Liver (tissue), 9 donors: ENCODE data around the gene APOL3. TPM values are rescaled to one million over a fixed set of nuclear protein-coding genes. Genes with fewer than 3 reads are reported as not detected.

ENCODE experiments used
- DNase-seq: peaks from one replicate; pipeline ENCODE4 v3.0.0-alpha.2; 2017; ENCODE audit warnings: low spot score
- H3K27ac ChIP-seq, 2 donors: one replicate each; pipeline ENCODE4 v1.7.0; 2013; ENCODE audit warnings: inconsistent platforms in 2 of 2, low read length in 2 of 2, control low read depth in 1 of 2, low read depth in 1 of 2, mild to moderate bottlenecking in 1 of 2
- H3K27me3 ChIP-seq, 4 donors: one replicate each; pipeline versions ENCODE4 v1.6.1 to v1.7.0; 2013; ENCODE audit warnings: low read length in 3 of 4, inconsistent platforms in 1 of 4, mild to moderate bottlenecking in 1 of 4, moderate library complexity in 1 of 4; ENCODE audit not compliant: control insufficient read depth in 4 of 4, insufficient read depth in 4 of 4
- H3K36me3 ChIP-seq, 4 donors: one replicate each; pipeline versions ENCODE4 v1.6.1 to v1.7.0; 2013; ENCODE audit warnings: low read length in 3 of 4, mild to moderate bottlenecking in 3 of 4, low read depth in 1 of 4, moderate library complexity in 1 of 4; ENCODE audit not compliant: control insufficient read depth in 4 of 4, insufficient read depth in 3 of 4
- H3K4me1 ChIP-seq, 4 donors: one replicate each; pipeline versions ENCODE4 v1.6.1 to v1.7.0; 2013; ENCODE audit warnings: low read length in 3 of 4, mild to moderate bottlenecking in 3 of 4, moderate library complexity in 1 of 4; ENCODE audit not compliant: control insufficient read depth in 4 of 4, insufficient read depth in 4 of 4
- H3K4me3 ChIP-seq, 3 donors: one replicate each; pipeline versions ENCODE4 v1.6.1 to v1.7.0; 2013; ENCODE audit warnings: low read length in 3 of 3, control low read depth in 1 of 3, low read depth in 1 of 3, mild to moderate bottlenecking in 1 of 3
- H3K9ac ChIP-seq, 2 donors: one replicate each; pipeline ENCODE4 v1.7.0; 2013; ENCODE audit warnings: low read length in 2 of 2, mild to moderate bottlenecking in 2 of 2, moderate library complexity in 2 of 2, control low read depth in 1 of 2, low read depth in 1 of 2
- H3K9me3 ChIP-seq, 4 donors: one replicate each; pipeline versions ENCODE4 v1.6.1 to v1.7.0; 2013; ENCODE audit warnings: low read length in 3 of 4; ENCODE audit not compliant: control insufficient read depth in 4 of 4
- EGR1 ChIP-seq, 2 donors: IDR thresholded peaks; 2 replicates each; pipeline ENCODE4 v1.6.1; 2016 to 2018; ENCODE audit warnings: antibody characterized with exemption in 2 of 2, low read depth in 2 of 2
- FOXA1 ChIP-seq: IDR thresholded peaks from 2 replicates; pipeline ENCODE4 v1.6.1; 2016; ENCODE audit warnings: antibody characterized with exemption
- GABPA ChIP-seq, 2 donors: IDR thresholded peaks in 1 of 2; conservative IDR thresholded peaks in 1 of 2; 2 replicates each; pipeline ENCODE4 v1.6.1; 2016; ENCODE audit warnings: antibody characterized with exemption in 2 of 2, mild to moderate bottlenecking in 1 of 2, moderate library complexity in 1 of 2
- HNF4A ChIP-seq, 2 donors: conservative IDR thresholded peaks; 2 replicates each; pipeline ENCODE4 v1.6.1; 2016; ENCODE audit warnings: antibody characterized with exemption in 2 of 2, mild to moderate bottlenecking in 2 of 2
- HNF4G ChIP-seq: IDR thresholded peaks from 2 replicates; pipeline ENCODE4 v1.6.1; 2016; ENCODE audit warnings: antibody characterized with exemption
- NR2F2 ChIP-seq: IDR thresholded peaks from 2 replicates; pipeline ENCODE4 v1.6.1; 2016; ENCODE audit warnings: antibody characterized with exemption
- RAD21 ChIP-seq, 2 donors: IDR thresholded peaks; 2 replicates each; pipeline ENCODE4 v1.6.1; 2016; ENCODE audit warnings: antibody characterized with exemption in 2 of 2, mild to moderate bottlenecking in 2 of 2
- RXRA ChIP-seq, 2 donors: IDR thresholded peaks; 2 replicates each; pipeline ENCODE4 v1.6.1; 2017 to 2018; ENCODE audit warnings: antibody characterized with exemption in 2 of 2, mild to moderate bottlenecking in 1 of 2
- SP1 ChIP-seq: IDR thresholded peaks from 2 replicates; pipeline ENCODE4 v1.6.1; 2018; ENCODE audit warnings: antibody characterized with exemption, mild to moderate bottlenecking
- WGBS: extraction: QIAGEN DNeasy Blood & Tissue Kit; methylation state at CpG from one replicate; pipeline ENCODE4 v1.1.7; 2013; 5-methylcytosine and 5-hydroxymethylcytosine counted together
- polyA plus RNA-seq, 2 donors: library from polyadenylated mRNA; stranded (reverse) in 1 of 2; unstranded in 1 of 2; fragments of 200-250 nt in 1 of 2; fragments of >200 nt in 1 of 2; fragmentation: Nextera tagmentation in 1 of 2; extraction: Ambion mirVana in 1 of 2; gene quantifications; one replicate each; pipeline versions ENCODE4 v1.2.1 to v1.2.3, GENCODE V29; 2013 to 2015
- total RNA-seq, 2 donors: library from RNA; depleted of rRNA; stranded (reverse); fragments of >200 nt; gene quantifications; one replicate each; pipeline ENCODE4 v1.2.3, GENCODE V29; 2014
- TF ChIP-seq, protein P1 (sequence below): fragments of 150-350 bp; IDR thresholded peaks from 2 replicates; pipeline ENCODE4 v1.5.1; 2017; ENCODE audit warnings: improper control_type of control experiment, low read depth, low read length; ENCODE audit not compliant: missing input control
- TF ChIP-seq, protein P2 (sequence below): IDR thresholded peaks from 2 replicates; pipeline ENCODE4 v1.6.1; 2016; ENCODE audit warnings: antibody characterized with exemption, mild to moderate bottlenecking
- TF ChIP-seq, protein P3 (sequence below): IDR thresholded peaks from 2 replicates; pipeline ENCODE4 v1.6.1; 2016; ENCODE audit warnings: antibody characterized with exemption
- TF ChIP-seq, protein P4 (sequence below): IDR thresholded peaks from 2 replicates; pipeline ENCODE4 v1.6.1; 2016; ENCODE audit warnings: antibody characterized with exemption
- TF ChIP-seq, protein P5 (sequence below): IDR thresholded peaks from 2 replicates; pipeline ENCODE4 v1.6.1; 2016; ENCODE audit warnings: antibody characterized with exemption
- donor health status: healthy.
- donor health status: healthy.
- donor health status: healthy.
- donor health status: healthy.
- donor health status: healthy.

APOL3 gene
- total and polyA plus RNA-seq, 4 donors: 7.2 to 34.5 (median 11.8) TPM

DNA sequence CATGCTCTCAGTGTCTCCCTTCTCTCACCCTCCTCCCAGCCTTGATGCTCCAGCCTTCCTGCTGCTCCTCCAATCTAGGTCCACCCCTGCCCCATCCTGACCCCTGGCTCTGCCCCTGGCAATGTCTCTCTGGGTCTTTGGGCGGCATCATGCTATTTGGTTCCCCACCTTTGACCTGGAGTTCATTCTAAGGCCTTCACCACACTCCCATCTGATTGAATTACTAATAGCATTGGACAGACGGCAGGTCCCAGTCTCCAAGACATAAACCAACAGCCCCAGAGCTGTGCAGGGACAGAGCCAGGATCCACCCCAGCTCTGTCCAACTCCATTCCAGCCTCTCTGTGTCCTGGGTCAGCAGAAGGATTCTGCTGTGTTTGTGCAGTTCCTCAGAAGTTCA, 33.8 kb upstream of the APOL3 start (continued):
- TF ChIP-seq, protein P1, sequence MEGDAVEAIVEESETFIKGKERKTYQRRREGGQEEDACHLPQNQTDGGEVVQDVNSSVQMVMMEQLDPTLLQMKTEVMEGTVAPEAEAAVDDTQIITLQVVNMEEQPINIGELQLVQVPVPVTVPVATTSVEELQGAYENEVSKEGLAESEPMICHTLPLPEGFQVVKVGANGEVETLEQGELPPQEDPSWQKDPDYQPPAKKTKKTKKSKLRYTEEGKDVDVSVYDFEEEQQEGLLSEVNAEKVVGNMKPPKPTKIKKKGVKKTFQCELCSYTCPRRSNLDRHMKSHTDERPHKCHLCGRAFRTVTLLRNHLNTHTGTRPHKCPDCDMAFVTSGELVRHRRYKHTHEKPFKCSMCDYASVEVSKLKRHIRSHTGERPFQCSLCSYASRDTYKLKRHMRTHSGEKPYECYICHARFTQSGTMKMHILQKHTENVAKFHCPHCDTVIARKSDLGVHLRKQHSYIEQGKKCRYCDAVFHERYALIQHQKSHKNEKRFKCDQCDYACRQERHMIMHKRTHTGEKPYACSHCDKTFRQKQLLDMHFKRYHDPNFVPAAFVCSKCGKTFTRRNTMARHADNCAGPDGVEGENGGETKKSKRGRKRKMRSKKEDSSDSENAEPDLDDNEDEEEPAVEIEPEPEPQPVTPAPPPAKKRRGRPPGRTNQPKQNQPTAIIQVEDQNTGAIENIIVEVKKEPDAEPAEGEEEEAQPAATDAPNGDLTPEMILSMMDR: no peak
- TF ChIP-seq SP1 (no peak), EGR1 (IDR thresholded peaks at IDR 0.05; ENCODE audit: low read depth in 2 of 2) (no peak), RXRA (IDR thresholded peaks at IDR 0.05) (no peak)

DNA sequence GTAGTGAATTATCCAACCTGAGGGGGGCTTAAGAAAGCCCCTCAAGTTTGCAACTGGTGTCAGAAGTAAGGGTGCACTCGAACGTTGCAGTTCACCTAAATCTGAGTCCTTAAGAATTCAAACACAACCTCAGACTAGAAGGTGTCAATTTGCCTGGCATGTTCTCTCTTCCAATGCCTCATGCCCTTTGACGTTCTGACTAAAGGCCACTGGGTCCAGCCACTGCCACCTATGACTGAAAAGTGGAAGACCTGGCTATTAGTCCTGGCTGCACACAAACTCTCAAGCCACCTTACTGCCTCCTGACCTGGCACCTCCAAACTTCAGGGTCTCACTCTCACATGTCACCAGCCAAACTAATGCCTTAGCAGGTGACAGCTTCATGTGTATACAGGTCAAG, 33.0 kb upstream of the APOL3 start:
- 34% methylated on average over 3 of the region's 3 CpGs for WGBS
- no peak overlapping the region for H3K4me3 ChIP-seq

More for the DNA sequence above, 33.0 kb upstream of the APOL3 start:
- no peaks in the 10 kb centered on the region for H3K27me3 ChIP-seq
- no peak overlapping the region for H3K9ac ChIP-seq
- no peaks in the 10 kb centered on the region for H3K9me3 ChIP-seq
- H3K27ac ChIP-seq: no peak overlapping the region
- no peaks in the 10 kb centered on the region for H3K36me3 ChIP-seq
- TF ChIP-seq, protein P1: no peak
- no peak for TF ChIP-seq NR2F2
- TF ChIP-seq, protein P2, sequence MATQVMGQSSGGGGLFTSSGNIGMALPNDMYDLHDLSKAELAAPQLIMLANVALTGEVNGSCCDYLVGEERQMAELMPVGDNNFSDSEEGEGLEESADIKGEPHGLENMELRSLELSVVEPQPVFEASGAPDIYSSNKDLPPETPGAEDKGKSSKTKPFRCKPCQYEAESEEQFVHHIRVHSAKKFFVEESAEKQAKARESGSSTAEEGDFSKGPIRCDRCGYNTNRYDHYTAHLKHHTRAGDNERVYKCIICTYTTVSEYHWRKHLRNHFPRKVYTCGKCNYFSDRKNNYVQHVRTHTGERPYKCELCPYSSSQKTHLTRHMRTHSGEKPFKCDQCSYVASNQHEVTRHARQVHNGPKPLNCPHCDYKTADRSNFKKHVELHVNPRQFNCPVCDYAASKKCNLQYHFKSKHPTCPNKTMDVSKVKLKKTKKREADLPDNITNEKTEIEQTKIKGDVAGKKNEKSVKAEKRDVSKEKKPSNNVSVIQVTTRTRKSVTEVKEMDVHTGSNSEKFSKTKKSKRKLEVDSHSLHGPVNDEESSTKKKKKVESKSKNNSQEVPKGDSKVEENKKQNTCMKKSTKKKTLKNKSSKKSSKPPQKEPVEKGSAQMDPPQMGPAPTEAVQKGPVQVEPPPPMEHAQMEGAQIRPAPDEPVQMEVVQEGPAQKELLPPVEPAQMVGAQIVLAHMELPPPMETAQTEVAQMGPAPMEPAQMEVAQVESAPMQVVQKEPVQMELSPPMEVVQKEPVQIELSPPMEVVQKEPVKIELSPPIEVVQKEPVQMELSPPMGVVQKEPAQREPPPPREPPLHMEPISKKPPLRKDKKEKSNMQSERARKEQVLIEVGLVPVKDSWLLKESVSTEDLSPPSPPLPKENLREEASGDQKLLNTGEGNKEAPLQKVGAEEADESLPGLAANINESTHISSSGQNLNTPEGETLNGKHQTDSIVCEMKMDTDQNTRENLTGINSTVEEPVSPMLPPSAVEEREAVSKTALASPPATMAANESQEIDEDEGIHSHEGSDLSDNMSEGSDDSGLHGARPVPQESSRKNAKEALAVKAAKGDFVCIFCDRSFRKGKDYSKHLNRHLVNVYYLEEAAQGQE: no peak
- TF ChIP-seq, protein P3, sequence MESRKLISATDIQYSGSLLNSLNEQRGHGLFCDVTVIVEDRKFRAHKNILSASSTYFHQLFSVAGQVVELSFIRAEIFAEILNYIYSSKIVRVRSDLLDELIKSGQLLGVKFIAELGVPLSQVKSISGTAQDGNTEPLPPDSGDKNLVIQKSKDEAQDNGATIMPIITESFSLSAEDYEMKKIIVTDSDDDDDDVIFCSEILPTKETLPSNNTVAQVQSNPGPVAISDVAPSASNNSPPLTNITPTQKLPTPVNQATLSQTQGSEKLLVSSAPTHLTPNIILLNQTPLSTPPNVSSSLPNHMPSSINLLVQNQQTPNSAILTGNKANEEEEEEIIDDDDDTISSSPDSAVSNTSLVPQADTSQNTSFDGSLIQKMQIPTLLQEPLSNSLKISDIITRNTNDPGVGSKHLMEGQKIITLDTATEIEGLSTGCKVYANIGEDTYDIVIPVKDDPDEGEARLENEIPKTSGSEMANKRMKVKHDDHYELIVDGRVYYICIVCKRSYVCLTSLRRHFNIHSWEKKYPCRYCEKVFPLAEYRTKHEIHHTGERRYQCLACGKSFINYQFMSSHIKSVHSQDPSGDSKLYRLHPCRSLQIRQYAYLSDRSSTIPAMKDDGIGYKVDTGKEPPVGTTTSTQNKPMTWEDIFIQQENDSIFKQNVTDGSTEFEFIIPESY: no peak
- TF ChIP-seq FOXA1: no peak
- TF ChIP-seq HNF4A (conservative IDR thresholded peaks at IDR 0.05): peak; percentile 92 to 93
- peak; percentile 58 for TF ChIP-seq SP1
- TF ChIP-seq GABPA (IDR thresholded peaks at IDR 0.05 in 1 of 2, conservative IDR thresholded peaks at IDR 0.05 in 1 of 2): no peak
- TF ChIP-seq, protein P4, sequence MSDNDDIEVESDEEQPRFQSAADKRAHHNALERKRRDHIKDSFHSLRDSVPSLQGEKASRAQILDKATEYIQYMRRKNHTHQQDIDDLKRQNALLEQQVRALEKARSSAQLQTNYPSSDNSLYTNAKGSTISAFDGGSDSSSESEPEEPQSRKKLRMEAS: peak; percentile 95
- peak; percentile 62 to 66 for TF ChIP-seq RXRA (IDR thresholded peaks at IDR 0.05)
- TF ChIP-seq, protein P5, sequence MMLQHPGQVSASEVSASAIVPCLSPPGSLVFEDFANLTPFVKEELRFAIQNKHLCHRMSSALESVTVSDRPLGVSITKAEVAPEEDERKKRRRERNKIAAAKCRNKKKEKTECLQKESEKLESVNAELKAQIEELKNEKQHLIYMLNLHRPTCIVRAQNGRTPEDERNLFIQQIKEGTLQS: no peak
- TF ChIP-seq HNF4G: peak; percentile 70
- TF ChIP-seq RAD21 (IDR thresholded peaks at IDR 0.05): peak; percentile 33 to 35
- TF ChIP-seq EGR1 (IDR thresholded peaks at IDR 0.05; ENCODE audit: low read depth in 2 of 2): no peak
- H3K4me1 ChIP-seq: peaks cover 2 to 33% (median 23%) of the 10 kb centered on the region in 4 donors
- DNase-seq: no peak
